K562 treated with DMSO at 1 percent for 24 hours (cell line): Measurements from ENCODE around the gene NLRP11. TPM values are rescaled to one million over a fixed set of nuclear protein-coding genes. Genes with fewer than 3 reads are reported as not detected.

Experiments
- total RNA-seq: library from RNA; unstranded; fragments of 300-600 nt; gene quantifications from 2 replicates; pipeline ENCODE4 v1.2.3, GENCODE V29; 2022; ENCODE audit warnings: low read depth; ENCODE audit not compliant: insufficient read depth

The NLRP11 gene
- 1.2 and 1.7 TPM in 2 replicates for total RNA-seq

GRCh38 chr19:55831846-55832245 lies at the start of gene NLRP11:
Gene NLRP11 (minus strand): TSS chr19:55831999. CDS start chr19:55818174, 13,825 bp downstream.

GRCh38 chr19:55836340-55836739 lies 4.5 kb upstream of the NLRP11 start, which contains the start of gene NLRP4:
Gene NLRP4 (plus strand): TSS chr19:55836540. CDS start chr19:55852081, 15,541 bp downstream.

GRCh38 chr19:55768818-55769217 lies 63.0 kb downstream of the NLRP11 start, which contains the start of gene RFPL4AL1:
Gene RFPL4AL1 (plus strand): TSS chr19:55769118. CDS start chr19:55771805, 2,687 bp downstream.

GRCh38 chr19:55758797-55759196 lies 73.0 kb downstream of the NLRP11 start, which contains the start of gene RFPL4A:
Gene RFPL4A (plus strand): TSS chr19:55759097. CDS start chr19:55761801, 2,704 bp downstream.

GRCh38 chr19:55738302-55738701 lies 93.5 kb downstream of the NLRP11 start, which contains the start of gene NLRP9:
Gene NLRP9 (minus strand): TSS chr19:55738402. CDS start chr19:55738374, 28 bp downstream.

Other genes starting within 250 kb of the NLRP11 start
- gene FIZ1, start 232.5 kb downstream of the NLRP11 start, total RNA-seq, result 22.4 and 24.3 TPM in 2 replicates
- 36.7 and 51.4 TPM in 2 replicates for gene ZNF524, start 231.7 kb downstream of the NLRP11 start, total RNA-seq
- gene ZNF865, start 226.4 kb downstream of the NLRP11 start, total RNA-seq, result 42.3 and 49.2 TPM in 2 replicates
- gene ZNF784, start 207.4 kb downstream of the NLRP11 start, total RNA-seq, result 8.9 and 10.8 TPM in 2 replicates
- gene ZNF580, start 191.0 kb downstream of the NLRP11 start, total RNA-seq, result 63.3 and 72.2 TPM in 2 replicates
- gene ZNF581, start 188.3 kb downstream of the NLRP11 start, total RNA-seq, result 48.8 and 56.6 TPM in 2 replicates
- gene CCDC106, start 183.8 kb downstream of the NLRP11 start, total RNA-seq, result 39.6 and 48.7 TPM in 2 replicates
- gene U2AF2, start 177.0 kb downstream of the NLRP11 start, total RNA-seq, result 211 and 216 TPM in 2 replicates
- gene EPN1, start 156.8 kb downstream of the NLRP11 start, total RNA-seq, result 131 and 133 TPM in 2 replicates
- not detected in 2 replicates for gene NLRP9, start 93.6 kb downstream of the NLRP11 start, total RNA-seq
- 2.1 and 3.3 TPM in 2 replicates for gene RFPL4A, start 72.9 kb downstream of the NLRP11 start, total RNA-seq
- 1.7 TPM in 1 of 2 replicates, not detected in the other for gene RFPL4AL1, start 62.9 kb downstream of the NLRP11 start, total RNA-seq
- gene NLRP4, start 4.5 kb upstream of the NLRP11 start, total RNA-seq, result 2.2 and 4.8 TPM in 2 replicates
- gene NLRP13, start 100.3 kb upstream of the NLRP11 start, total RNA-seq, result not detected in 2 replicates
- gene NLRP8, start 115.8 kb upstream of the NLRP11 start, total RNA-seq, result not detected in 2 replicates
- 0.32 TPM in 1 of 2 replicates, not detected in the other for gene NLRP5, start 154.8 kb upstream of the NLRP11 start, total RNA-seq